K562 (cell line): Measurements from ENCODE around the gene BCL7C. TPM values are rescaled to one million over a fixed set of nuclear protein-coding genes. Genes with fewer than 3 reads are reported as not detected.
A peak's percentile ranks its signal among the peaks of the same experiment; 100 is the strongest.

Experiments
- CCAR2 ChIP-seq: fragments of 200-400 bp; formaldehyde crosslinking; IDR thresholded peaks from 2 replicates; pipeline ENCODE4 v1.6.1; 2017; ENCODE audit warnings: mild to moderate bottlenecking, low read depth, low read length
- CGGBP1 ChIP-seq: fragments of 250-450 bp; sonication (Bioruptor Pico); IDR thresholded peaks from 2 replicates; pipeline ENCODE4 v1.9.0; 2021; ENCODE audit warnings: mild to moderate bottlenecking
- EWSR1 ChIP-seq: fragments of 450-650 bp; IDR thresholded peaks from 2 replicates; pipeline ENCODE4 v1.6.1; 2018; ENCODE audit warnings: borderline replicate concordance, mild to moderate bottlenecking, low read depth, moderate library complexity; ENCODE audit not compliant: partially characterized antibody
- ILF3 ChIP-seq: fragments of 450-650 bp; IDR thresholded peaks from 2 replicates; pipeline ENCODE4 v1.6.1; 2018; ENCODE audit warnings: antibody characterized with exemption, mild to moderate bottlenecking, moderate library complexity, borderline replicate concordance
- IRF2 ChIP-seq: sonication (generic); formaldehyde crosslinking; IDR thresholded peaks from 2 replicates; pipeline ENCODE4 v1.8.1; 2022; ENCODE audit warnings: mild to moderate bottlenecking, missing genetic modification reagents
- KAT8 ChIP-seq: fragments of 450-650 bp; IDR thresholded peaks from 2 replicates; pipeline ENCODE4 v1.6.1; 2016; ENCODE audit warnings: low read depth, mild to moderate bottlenecking
- KLF16 ChIP-seq: IDR thresholded peaks from 2 replicates; pipeline ENCODE4 v1.6.1; 2016; ENCODE audit warnings: antibody characterized with exemption
- MTA1 ChIP-seq: fragments of 450-650 bp; IDR thresholded peaks from 2 replicates; pipeline ENCODE4 v1.6.1; 2017; ENCODE audit warnings: borderline replicate concordance
- NCOR1 ChIP-seq: fragments of 450-650 bp; IDR thresholded peaks from 2 replicates; pipeline ENCODE4 v1.6.1; 2016; ENCODE audit warnings: mild to moderate bottlenecking, moderate library complexity
- OTX1 ChIP-seq: fragments of 450-650 bp; formaldehyde crosslinking; IDR thresholded peaks from 2 replicates; pipeline ENCODE4 v1.4.0; 2022; ENCODE audit warnings: mild to moderate bottlenecking
- PHB2 ChIP-seq: fragments of 450-650 bp; IDR thresholded peaks from 2 replicates; pipeline ENCODE4 v1.6.1; 2017; ENCODE audit warnings: low read depth
- SNAPC5 ChIP-seq: fragments of 250-450 bp; sonication (Bioruptor Pico); IDR thresholded peaks from 2 replicates; pipeline ENCODE4 v1.8.0; 2021; ENCODE audit warnings: moderate library complexity, mild to moderate bottlenecking, inconsistent platforms
- STAG1 ChIP-seq: sonication (generic); formaldehyde crosslinking; IDR thresholded peaks from 2 replicates; pipeline ENCODE4 v1.5.0; 2020; ENCODE audit warnings: missing genetic modification reagents, borderline replicate concordance
- STAT5A ChIP-seq: IDR thresholded peaks from 2 replicates; pipeline ENCODE4 v1.6.1; 2012; ENCODE audit warnings: low read length, inconsistent platforms, borderline replicate concordance
- TCF15 ChIP-seq: fragments of 250-450 bp; sonication (Bioruptor Pico); IDR thresholded peaks from 2 replicates; pipeline ENCODE4 v1.8.0; 2022; ENCODE audit warnings: moderate library complexity, mild to moderate bottlenecking, inconsistent platforms
- XRCC4 ChIP-seq: IDR thresholded peaks from one replicate; pipeline ENCODE4 v1.6.1; 2011; ENCODE audit not compliant: insufficient read depth, insufficient read length; ENCODE audit errors: extremely low read depth
- ZBTB26 ChIP-seq: fragments of 450-650 bp; formaldehyde crosslinking; IDR thresholded peaks from 2 replicates; pipeline ENCODE4 v1.4.0; 2022; ENCODE audit warnings: missing genetic modification characterization
- ZBTB7A ChIP-seq: IDR thresholded peaks from 2 replicates; pipeline ENCODE4 v1.6.1; 2011; ENCODE audit warnings: low read depth, mild to moderate bottlenecking, low read length, moderate library complexity, borderline replicate concordance; ENCODE audit not compliant: control insufficient read depth
- ZNF347 ChIP-seq: fragments of 450-650 bp; formaldehyde crosslinking; IDR thresholded peaks from 2 replicates; pipeline ENCODE4 v1.4.0; 2020; ENCODE audit warnings: low read depth, mild to moderate bottlenecking, moderate library complexity
- ZNF398 ChIP-seq: fragments of 250-450 bp; sonication (Bioruptor Pico); IDR thresholded peaks from 2 replicates; pipeline ENCODE4 v1.8.0; 2021; ENCODE audit warnings: moderate library complexity, mild to moderate bottlenecking, inconsistent platforms
- ZNF431 ChIP-seq: sonication (generic); formaldehyde crosslinking; IDR thresholded peaks from 2 replicates; pipeline ENCODE4 v1.8.0; 2022; ENCODE audit warnings: mild to moderate bottlenecking, missing genetic modification reagents
- ZNF449 ChIP-seq: fragments of 250-450 bp; sonication (Bioruptor Pico); IDR thresholded peaks from 2 replicates; pipeline ENCODE4 v1.8.0; 2022; ENCODE audit warnings: moderate library complexity, mild to moderate bottlenecking, inconsistent platforms
- ZNF695 ChIP-seq: fragments of 450-650 bp; formaldehyde crosslinking; IDR thresholded peaks from 2 replicates; pipeline ENCODE4 v1.4.0; 2020; ENCODE audit warnings: mild to moderate bottlenecking, moderate library complexity
- ZZZ3 ChIP-seq: fragments of 450-650 bp; IDR thresholded peaks from 2 replicates; pipeline ENCODE4 v1.6.1; 2016; ENCODE audit warnings: antibody characterized with exemption, mild to moderate bottlenecking, moderate library complexity
- polyA plus RNA-seq, 8 experiments: library from polyadenylated mRNA; depleted of rRNA in 4 of 8; stranded (reverse) in 5 of 8; unstranded in 3 of 8; fragments of >200 nt; fragmentation: Nextera tagmentation in 2 of 8; fragmentation: Illumina TruSeq in 1 of 8; extraction: Ambion mirVana in 2 of 8; extraction: Trizol in 1 of 8; gene quantifications; 2 replicates each; pipeline versions ENCODE4 v1.2.1 to v1.2.3, GENCODE V29; 2011 to 2014; ENCODE audit warnings: inconsistent platforms in 1 of 8, missing spikeins in 1 of 8
- total RNA-seq, 7 experiments: library from RNA; depleted of rRNA in 6 of 7; stranded (reverse); fragments of >200 nt in 6 of 7; fragmentation: Illumina TruSeq in 2 of 7; extraction: Trizol in 2 of 7; gene quantifications; 2 replicates each; pipeline versions ENCODE4 v1.2.1 to v1.2.3, GENCODE V29; 2011 to 2021; ENCODE audit warnings: low replicate concordance in 1 of 7

Gene BCL7C
- total and polyA plus RNA-seq, 9 of the 15 experiments (the other 6 are each of a cell fraction or from before 2014, with no cell fraction given): 1.7 to 85.8 (median 19.6) TPM

- TF ChIP-seq CCAR2: no peak
- no peak for TF ChIP-seq KLF16
- TF ChIP-seq ZNF449 (CRISPR knock-in tag): no peak
- TF ChIP-seq STAT5A: no peak
- TF ChIP-seq ZNF347 (CRISPR knock-in tag): no peak
- TF ChIP-seq ZZZ3: no peak
- TF ChIP-seq TCF15: no peak
- no peak for TF ChIP-seq SNAPC5
- TF ChIP-seq ILF3: no peak
- TF ChIP-seq PHB2: no peak; the same call in 1 of the 2 replicates
- no peak for TF ChIP-seq ZBTB26 (CRISPR knock-in tag)
- no peak for TF ChIP-seq ZNF431 (CRISPR knock-in tag)
- no peak for TF ChIP-seq ZNF695 (CRISPR knock-in tag)
- no peak for TF ChIP-seq IRF2 (CRISPR knock-in tag)
- TF ChIP-seq NCOR1: peak; percentile 57
- TF ChIP-seq ZNF398 (CRISPR knock-in tag): no peak
- TF ChIP-seq XRCC4: no peak
- no peak for TF ChIP-seq MTA1
- TF ChIP-seq ZBTB7A: peak; percentile 55
- no peak for TF ChIP-seq STAG1 (CRISPR knock-in tag)
- TF ChIP-seq KAT8: no peak
- no peak for TF ChIP-seq CGGBP1
- TF ChIP-seq EWSR1: no peak
- 0 out of 2 replicates have a peak, but pooled peaks have one; percentile 66 for TF ChIP-seq OTX1 (CRISPR knock-in tag)
These were observed 18.8 kb downstream of the BCL7C start (continued) for GRCh38 chr16:30874821-30875717.
